HCT116 (cell line): ENCODE data around the gene CALM3. TPM values are rescaled to one million over a fixed set of nuclear protein-coding genes. Genes with fewer than 3 reads are reported as not detected.

Experiments used
- ATAC-seq: fragments of 200-7000 bp; cut with Tn5 transposase; 2 replicates; pipeline ENCODE4 v1.9.1; 2020; ENCODE audit warnings: mild to moderate bottlenecking, moderate library complexity
- BruUV-seq: library from RNA; stranded (reverse); fragments of 400-500 nt; replicated peaks from 2 replicates; lab custom pipeline; 2021; lab: Mats Ljungman, UMichigan
- CTCF ChIA-PET: fragments of 300-600 bp; sonication (Branson Sonifier 250); formaldehyde crosslinking; loops from one replicate; lab custom pipeline; 2021; ENCODE audit warnings: antibody characterized with exemption; lab: Charles Lee
- POLR2A ChIA-PET: fragments of 300-600, 350-600 bp; sonication (Branson Sonifier 250); formaldehyde crosslinking; loops from one replicate; lab custom pipeline; 2021; ENCODE audit warnings: antibody characterized with exemption; lab: Charles Lee
- RAD21 ChIA-PET, 2 experiments: fragments of 300-600 bp; sonication (Branson Sonifier 250); formaldehyde crosslinking; loops; one replicate each; lab custom pipeline; 2023; ENCODE audit warnings: low total read pairs in 2 of 2; ENCODE audit not compliant: uncharacterized antibody in 2 of 2, unreplicated experiment in 2 of 2, low non-redundant PET in 1 of 2; lab: Charles Lee
- DNase-seq: peaks from one replicate; pipeline ENCODE4 v3.0.0-alpha.2; 2010; ENCODE audit warnings: low read depth, low spot score
- H2AFZ ChIP-seq: fragments of 200-600 bp; shearing (Covaris generic), sonication (generic); 2 replicates; pipeline ENCODE4 v1.6.1; 2017; ENCODE audit warnings: low read depth, mixed run types, mixed read lengths, antibody characterized with exemption, low read length; ENCODE audit not compliant: poor library complexity, severe bottlenecking
- H3K27ac ChIP-seq: 2 replicates; pipeline ENCODE4 v1.5.1; 2012; ENCODE audit warnings: low read depth, low read length
- H3K27me3 ChIP-seq: fragments of 200-600 bp; sonication (generic); 2 replicates; pipeline ENCODE4 v1.6.1; 2016; ENCODE audit warnings: mixed run types, low read length, mixed read lengths; ENCODE audit not compliant: insufficient read depth
- H3K36me3 ChIP-seq, 2 experiments: fragments of 200-500 bp in 1 of 2; fragments of 200-600 bp in 1 of 2; sonication (Bioruptor generic) in 1 of 2; sonication (generic) in 1 of 2; 2 replicates each; pipeline versions ENCODE4 v1.5.1 to v1.6.1; 2014 to 2016; ENCODE audit warnings: low read length in 2 of 2, inconsistent platforms in 1 of 2, mixed read lengths in 1 of 2, mixed run types in 1 of 2; ENCODE audit not compliant: insufficient read depth in 2 of 2, control insufficient read depth in 1 of 2
- H3K4me1 ChIP-seq, 2 experiments: fragments of 200-600 bp in 1 of 2; sonication (generic) in 1 of 2; 2 replicates each; pipeline versions ENCODE4 v1.5.1 to v1.6.1; 2012 to 2017; ENCODE audit warnings: low read length in 2 of 2, inconsistent platforms in 1 of 2, mild to moderate bottlenecking in 1 of 2, mixed read lengths in 1 of 2, mixed run types in 1 of 2, moderate library complexity in 1 of 2; ENCODE audit not compliant: insufficient read depth in 2 of 2, control insufficient read depth in 1 of 2
- H3K4me2 ChIP-seq: fragments of 200-600 bp; sonication (generic); 2 replicates; pipeline ENCODE4 v1.6.1; 2017; ENCODE audit warnings: mixed run types, low read length, mixed read lengths
- H3K4me3 ChIP-seq, 2 experiments: fragments of 200-600 bp in 1 of 2; sonication (generic) in 1 of 2; replicated peaks in 1 of 2; 2 replicates each; pipeline ENCODE4 v1.5.1; 2011 to 2016; ENCODE audit warnings: low read length in 2 of 2, control low read depth in 1 of 2, low read depth in 1 of 2, mild to moderate bottlenecking in 1 of 2, mixed read lengths in 1 of 2, mixed run types in 1 of 2
- H3K79me2 ChIP-seq: fragments of 200-600 bp; sonication (generic); 2 replicates; pipeline ENCODE4 v1.6.1; 2017; ENCODE audit warnings: mild to moderate bottlenecking, mixed run types, low read length, moderate library complexity, mixed read lengths; ENCODE audit not compliant: insufficient read depth
- H3K9ac ChIP-seq: fragments of 200-600 bp; sonication (generic); 2 replicates; pipeline ENCODE4 v1.6.1; 2016; ENCODE audit warnings: low read length, mixed read lengths
- H3K9me2 ChIP-seq: fragments of 200-600 bp; sonication (generic), shearing (Covaris generic); 2 replicates; pipeline ENCODE4 v1.6.1; 2017; ENCODE audit warnings: mixed run types, mild to moderate bottlenecking, moderate library complexity; ENCODE audit not compliant: insufficient read depth
- H3K9me3 ChIP-seq, 2 experiments: fragments of 200-500 bp in 1 of 2; fragments of 200-600 bp in 1 of 2; sonication (Bioruptor generic) in 1 of 2; sonication (generic) in 1 of 2; 2 replicates each; pipeline ENCODE4 v1.6.1; 2014 to 2017; ENCODE audit warnings: low read length in 2 of 2, mixed read lengths in 2 of 2, inconsistent platforms in 1 of 2, low read depth in 1 of 2, mild to moderate bottlenecking in 1 of 2, mixed run types in 1 of 2, moderate library complexity in 1 of 2; ENCODE audit not compliant: control insufficient read depth in 1 of 2, insufficient read depth in 1 of 2
- H4K20me1 ChIP-seq: fragments of 200-600 bp; sonication (generic), shearing (Covaris generic); 2 replicates; pipeline ENCODE4 v1.6.1; 2017; ENCODE audit warnings: mixed run types, mild to moderate bottlenecking, moderate library complexity; ENCODE audit not compliant: insufficient read depth
- CBX3 ChIP-seq: IDR thresholded peaks from 2 replicates; pipeline ENCODE4 v1.6.1; 2012; ENCODE audit warnings: low read depth
- POLR2A ChIP-seq: IDR thresholded peaks from 2 replicates; pipeline ENCODE4 v1.7.0; 2011; ENCODE audit warnings: borderline replicate concordance; ENCODE audit not compliant: insufficient read depth, insufficient read length; ENCODE audit errors: extremely low read depth
- RAD21 ChIP-seq: IDR thresholded peaks from 2 replicates; pipeline ENCODE4 v1.6.1; 2012; ENCODE audit warnings: low read depth, mild to moderate bottlenecking
- REST ChIP-seq: IDR thresholded peaks from 2 replicates; pipeline ENCODE4 v1.6.1; 2012; ENCODE audit warnings: low read depth
- ZBTB33 ChIP-seq: IDR thresholded peaks from 2 replicates; pipeline ENCODE4 v1.6.1; 2011; ENCODE audit warnings: mild to moderate bottlenecking, low read length, moderate library complexity; ENCODE audit not compliant: insufficient replicate concordance; ENCODE audit errors: extremely low read depth
- intact Hi-C: fragments of 100-400 bp; cut with micrococcal nuclease; formaldehyde crosslinking; loops from 2 replicates; pipeline ENCODE4 v1.10.0; 2022
- total RNA-seq: library from RNA; stranded (reverse); gene quantifications from one replicate; pipeline ENCODE4 v1.2.1, GENCODE V29; 2021; ENCODE audit not compliant: unreplicated experiment

Gene CALM3
- total RNA-seq, 1 experiment from 2014 or later = 335 TPM

- Histone ChIP-seq H3K4me1 (peaks cover 12 to 16% of the 10 kb centered on the region in 2 experiments; a peak in 3 of 4 replicates), H3K27ac (no peak overlapping the region), H3K4me2 (no peak overlapping the region), H4K20me1 (no peaks in the 10 kb centered on the region), H3K4me3 (no peak overlapping the region), H3K79me2 (no peaks in the 10 kb centered on the region), H3K9me2 (no peaks in the 10 kb centered on the region), H2AFZ (no peak overlapping the region), H3K27me3 (no peaks in the 10 kb centered on the region), H3K36me3 (no peaks in the 10 kb centered on the region), H3K9ac (no peak overlapping the region), H3K9me3 (no peaks in the 10 kb centered on the region)
- ATAC-seq (no peak), DNase-seq (no peak)
- no TSS peak for BruUV-seq
- ChIA-PET POLR2A (interaction anchor here (0.5 kb wide), 1 partner anchor 198 kb away, joined by 3 read pairs; no protein-coding TSS in a partner anchor), RAD21 (no interaction called here), CTCF (interaction anchor here (2.0 to 2.5 kb wide), 2 partner anchors 17 to 30 kb away, joined by 5 to 8 read pairs; partner anchors contain the start of gene DACT3)
- TF ChIP-seq RAD21 (no peak), ZBTB33 (no peak), REST (no peak), POLR2A (no peak), CBX3 (no peak)
- intact Hi-C loops = no loop called here
These were observed 30.4 kb downstream of the CALM3 start for GRCh38 chr19:46631481-46631880.
